Activated CD4-positive, CD25-positive, alpha-beta regulatory T cell (primary cell): ENCODE results near the gene NUDT9.
"Not testable (repeated sequence)": the region's sequence is repeated elsewhere in the genome, so short reads cannot be mapped to it uniquely, and the experiment has no call there.

Experiments
- DNase-seq, 4 experiments: peaks; one replicate each; lab custom pipeline; 2025; lab: John Stamatoyannopoulos, UW

Gene NUDT9

DNA sequence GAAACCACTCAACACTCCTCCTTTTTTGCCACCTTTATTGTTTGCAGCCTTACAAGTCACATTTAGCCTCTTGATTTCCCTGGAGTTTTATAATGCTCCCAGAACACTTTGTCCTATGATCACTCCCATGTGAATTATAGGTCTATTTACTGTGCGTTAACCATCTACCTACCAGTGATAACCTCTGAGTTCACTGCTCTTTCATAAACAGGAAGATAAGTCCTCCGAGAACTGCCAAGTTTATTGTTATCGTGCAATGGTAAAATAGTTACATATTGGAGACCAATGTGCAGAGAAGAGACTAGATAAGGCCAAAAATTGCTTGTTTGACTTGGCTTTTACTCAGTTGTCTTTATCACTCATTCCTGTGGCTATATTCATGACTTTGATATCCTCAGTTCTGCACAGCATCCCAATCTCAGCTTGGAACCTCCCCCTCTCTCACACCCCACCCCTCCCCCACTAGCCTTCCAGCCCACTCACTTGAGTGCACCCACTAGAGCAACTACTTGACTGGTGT, 12.9 kb upstream of the NUDT9 start:
- no peak for DNase-seq

DNA sequence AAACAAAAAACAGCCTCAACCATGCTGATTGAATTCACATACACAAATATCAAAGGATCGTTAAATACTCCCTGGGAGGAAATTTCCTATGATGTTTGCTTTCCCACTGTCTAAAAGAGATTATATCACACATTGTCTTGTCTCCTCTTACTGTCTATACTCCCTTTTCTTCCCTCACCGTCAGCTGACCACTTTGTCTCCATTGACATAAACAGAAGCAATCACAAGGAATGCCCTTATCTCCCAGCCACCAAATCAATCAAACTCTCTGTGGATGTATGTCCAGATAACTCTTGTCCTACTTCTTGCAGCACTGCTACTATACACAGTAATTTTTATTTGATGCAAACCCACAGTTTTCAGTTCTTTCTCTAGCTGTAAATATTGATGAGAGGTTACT, 12.2 kb upstream of the NUDT9 start:
- no peak for DNase-seq

DNA sequence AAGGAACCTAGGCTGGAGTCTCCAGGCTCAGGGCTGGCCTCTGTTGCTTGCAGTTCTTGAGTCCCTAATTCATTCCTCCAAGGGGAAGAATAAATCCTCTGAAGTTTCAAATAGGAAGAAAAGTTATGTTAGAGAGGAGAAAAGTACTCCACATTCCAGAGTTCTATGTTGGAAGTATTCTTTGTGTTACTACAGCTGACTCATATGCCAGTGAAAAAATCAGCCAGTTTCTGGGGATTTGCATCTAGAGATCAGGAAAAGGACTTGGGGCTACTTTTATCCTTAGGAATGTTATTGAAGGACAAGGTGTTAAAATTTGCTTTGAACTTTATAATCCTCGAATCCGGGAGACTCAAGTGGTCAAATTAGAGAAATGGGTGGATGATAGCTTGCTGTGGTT, 11.7 kb upstream of the NUDT9 start:
- no peak for DNase-seq

DNA sequence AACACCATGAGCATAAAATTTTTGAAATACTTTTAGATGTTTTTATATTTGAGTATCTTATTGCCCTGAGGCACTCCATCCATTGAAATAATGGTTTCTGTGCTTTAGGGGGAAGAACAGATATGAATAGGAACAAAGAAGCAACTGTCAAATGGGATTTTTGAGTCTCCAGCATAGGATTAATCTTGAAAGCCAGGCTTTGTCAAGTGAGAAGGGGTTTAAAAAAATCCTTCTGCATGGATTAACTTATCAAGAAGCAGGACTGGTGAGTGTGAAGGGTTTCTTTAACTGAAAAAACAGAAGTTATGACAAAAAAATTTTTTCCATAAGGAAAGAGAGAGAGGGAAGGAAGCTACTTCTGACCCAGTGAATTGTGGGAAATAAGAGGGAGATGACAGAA, 7.6 kb upstream of the NUDT9 start:
- DNase-seq: no peak

DNA sequence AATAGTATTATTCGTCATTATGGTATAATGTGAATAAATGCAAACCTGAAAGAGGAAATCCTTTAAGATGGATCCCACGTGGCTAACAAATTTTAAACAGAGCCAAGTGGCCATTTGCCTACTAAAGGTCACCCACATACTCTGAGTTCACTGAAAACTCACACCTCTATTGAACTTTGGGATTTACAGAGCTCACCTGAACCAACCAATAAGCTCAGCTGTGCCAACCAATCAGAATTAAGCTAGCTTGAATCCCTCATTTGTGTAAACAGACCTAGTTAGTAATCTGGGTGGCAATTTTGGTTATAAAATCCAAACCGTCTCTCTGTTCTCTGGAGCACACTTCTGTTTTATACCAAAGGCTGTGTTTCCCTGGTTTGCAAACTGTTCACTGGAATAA, 5.4 kb upstream of the NUDT9 start:
- DNase-seq: no peak

DNA sequence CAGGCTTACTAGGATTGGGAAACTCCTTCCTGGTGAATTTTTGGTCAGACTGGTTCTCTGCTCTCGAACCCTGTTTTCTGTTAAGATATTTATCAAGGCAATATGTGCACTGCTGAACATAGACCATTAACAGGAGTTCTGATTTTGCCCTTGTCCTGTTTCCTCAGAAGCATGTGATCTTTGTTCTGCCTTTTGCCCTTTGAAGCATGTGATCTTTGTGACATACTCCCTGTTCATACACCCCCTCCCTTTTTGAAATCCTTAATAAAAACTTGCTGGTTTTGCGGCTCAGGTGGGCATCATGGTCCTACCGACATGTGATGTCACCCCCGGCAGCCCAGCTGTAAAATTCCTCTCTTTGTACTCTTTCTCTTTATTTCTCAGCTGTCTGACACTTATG, 4.0 kb upstream of the NUDT9 start:
- DNase-seq: not testable (repeated sequence)

DNA sequence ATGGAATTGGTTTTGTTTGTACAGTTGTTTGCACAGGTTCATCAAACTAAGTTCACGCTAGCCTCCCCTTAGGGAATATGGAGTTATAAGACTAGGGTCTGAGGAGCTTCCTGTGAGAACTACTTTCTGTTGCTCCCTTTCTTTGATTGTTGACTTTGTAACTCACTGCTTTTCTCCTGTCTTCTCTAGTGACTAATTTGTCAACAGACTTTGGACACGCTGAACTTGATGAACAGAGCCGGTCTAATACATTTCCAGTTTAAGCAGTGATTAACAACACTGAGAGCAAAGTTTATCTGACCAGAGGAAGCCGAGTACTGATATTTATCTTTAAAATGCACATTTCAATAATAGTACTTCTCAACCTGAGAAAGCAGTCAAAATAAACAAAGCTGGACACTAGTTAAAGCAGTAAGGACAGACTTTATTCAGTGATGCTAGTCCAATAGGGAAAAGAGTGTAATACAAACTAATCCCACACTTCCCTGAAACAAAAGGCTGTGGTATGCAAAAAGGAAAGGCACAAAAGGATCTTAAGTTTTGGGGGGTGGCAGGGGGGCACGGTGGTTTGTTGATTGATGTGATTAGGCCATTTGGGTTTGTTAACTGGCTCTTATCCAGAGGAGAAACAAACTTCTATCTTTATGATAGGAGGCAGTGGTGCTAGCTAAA, 2.7 kb upstream of the NUDT9 start:
- no peak for DNase-seq

DNA sequence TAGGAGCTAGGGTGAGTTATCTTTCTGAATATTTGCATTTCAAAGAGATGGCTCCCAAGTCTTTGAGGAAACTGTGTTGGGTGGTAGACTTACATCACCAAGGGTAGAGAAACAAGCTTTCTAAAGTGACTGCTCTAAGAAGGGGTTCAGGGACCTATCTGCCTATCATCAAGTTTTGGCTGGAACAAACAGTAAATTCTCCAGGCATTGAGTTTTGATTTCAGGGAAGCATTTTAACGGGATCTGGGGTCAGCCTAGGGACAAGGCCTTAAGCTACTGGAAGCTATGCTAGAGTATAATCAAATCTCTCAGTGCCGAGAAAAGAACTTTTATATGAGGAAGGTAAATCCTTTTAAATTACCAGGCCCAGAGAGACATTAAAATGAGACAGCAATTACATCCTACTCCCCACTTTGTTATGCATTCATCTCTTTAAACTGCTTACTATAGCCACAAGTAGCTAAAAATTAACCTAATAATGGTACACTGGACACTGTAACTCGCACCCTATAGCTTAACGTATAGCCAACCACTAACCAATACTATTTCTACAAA, 2.0 kb upstream of the NUDT9 start:
- DNase-seq: no peak

DNA sequence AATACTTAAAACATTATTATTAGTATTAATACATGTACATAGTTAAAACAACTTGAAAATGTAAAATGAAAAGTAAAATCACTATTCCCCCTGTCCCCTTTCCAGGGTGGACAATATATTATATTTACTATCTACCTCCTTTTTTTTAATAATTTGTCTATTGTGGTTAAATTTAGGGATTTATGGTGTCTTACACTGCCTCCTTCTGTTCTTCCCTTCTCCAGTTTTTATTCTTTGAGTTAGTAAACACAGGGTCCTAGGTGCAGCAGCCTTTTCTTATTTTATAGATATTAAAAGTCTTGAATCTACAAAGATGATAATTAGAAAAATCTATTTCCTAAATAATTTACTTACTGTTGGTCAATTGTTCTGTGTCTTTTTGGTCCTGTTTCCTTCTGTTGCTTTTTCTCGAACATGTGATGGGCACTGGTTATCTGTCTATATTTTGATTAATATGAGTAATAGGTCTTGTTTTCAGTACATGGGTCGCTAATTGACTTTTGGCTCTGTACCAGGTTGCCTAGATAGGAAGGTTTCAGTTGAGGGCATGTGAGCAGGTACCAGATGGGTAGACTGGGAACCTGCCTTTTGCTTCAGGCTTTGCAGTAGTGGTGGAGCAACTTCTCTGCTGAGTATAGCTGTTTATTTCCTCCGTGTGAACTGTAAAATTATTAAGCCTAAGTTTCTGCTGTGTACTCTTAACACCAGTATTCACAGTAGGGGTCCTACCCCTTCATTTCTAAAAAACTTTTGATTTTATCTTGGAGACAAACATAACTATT, 1.1 kb downstream of the NUDT9 start:
- DNase-seq: no peak

DNA sequence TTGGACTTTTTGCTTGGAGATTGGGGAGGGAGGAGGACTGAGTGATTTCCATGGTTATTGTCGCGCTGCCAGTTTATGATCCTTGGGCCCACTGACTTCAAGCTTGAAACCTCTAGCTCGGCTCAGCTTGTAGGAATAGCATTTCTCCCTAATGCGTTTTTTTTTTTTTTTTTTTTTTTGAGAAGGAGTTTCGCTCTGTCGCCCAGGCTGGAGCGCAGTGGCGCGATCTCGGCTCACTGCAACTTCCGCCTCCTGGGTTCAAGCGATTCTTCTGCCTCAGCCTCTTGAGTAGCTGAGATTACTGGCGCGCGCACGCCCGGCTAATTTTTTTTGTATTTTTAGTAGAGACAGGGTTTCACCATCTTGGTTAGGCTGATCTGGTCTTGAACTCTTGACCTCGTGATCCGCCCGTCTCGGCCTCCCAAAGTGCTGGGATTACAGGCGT, 1.7 kb downstream of the NUDT9 start:
- not testable (repeated sequence) for DNase-seq

DNA sequence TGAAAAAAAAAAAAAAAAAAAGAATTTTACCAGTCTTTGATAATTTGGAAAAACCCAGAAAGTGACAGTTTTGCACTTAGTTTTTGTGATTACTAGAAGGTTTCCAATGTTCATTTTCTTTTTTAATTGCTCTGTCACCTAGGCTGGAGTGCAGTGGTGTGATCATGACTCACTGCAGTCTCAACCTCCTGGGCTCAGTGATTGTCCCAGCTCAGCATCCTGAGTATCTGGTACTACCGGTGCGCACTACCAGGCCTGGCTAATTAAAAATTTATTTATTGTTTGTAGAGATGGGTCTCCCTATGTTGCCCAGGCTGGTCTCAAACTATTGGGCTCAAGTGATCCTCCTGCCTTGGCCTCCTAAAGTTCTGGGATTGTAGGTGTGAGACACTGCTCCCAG, 3.3 kb downstream of the NUDT9 start:
- no peak for DNase-seq

DNA sequence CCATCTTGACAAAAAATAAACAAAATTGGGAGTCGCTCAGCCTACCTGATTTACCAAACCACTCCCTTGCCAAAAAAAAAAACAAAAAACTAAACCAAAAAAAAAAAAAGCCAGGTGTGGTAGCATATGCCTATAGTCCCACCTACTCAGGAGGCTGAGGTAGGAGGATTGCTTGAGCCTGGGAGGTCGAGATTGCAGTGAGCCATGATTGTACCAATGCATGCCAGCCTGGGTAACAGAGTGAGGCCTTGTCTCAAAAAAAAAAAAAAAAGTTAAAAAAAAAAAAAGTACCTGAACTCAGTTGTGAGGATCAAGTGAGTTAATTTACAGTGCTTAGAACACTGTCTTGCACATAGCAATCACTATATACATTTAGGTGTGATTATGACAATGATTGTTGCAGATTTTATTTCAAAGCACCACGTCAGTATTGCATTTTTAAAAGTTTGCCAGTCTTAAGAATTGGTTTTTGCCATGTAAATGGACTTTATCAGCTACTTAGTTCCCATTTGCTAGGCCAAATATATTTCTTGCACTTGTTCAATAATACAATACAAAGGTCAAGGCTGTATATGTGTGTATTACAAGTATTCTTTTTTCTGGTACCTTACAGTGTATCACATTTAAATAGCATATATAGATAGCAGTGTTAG, 4.6 kb downstream of the NUDT9 start:
- no peak for DNase-seq

DNA sequence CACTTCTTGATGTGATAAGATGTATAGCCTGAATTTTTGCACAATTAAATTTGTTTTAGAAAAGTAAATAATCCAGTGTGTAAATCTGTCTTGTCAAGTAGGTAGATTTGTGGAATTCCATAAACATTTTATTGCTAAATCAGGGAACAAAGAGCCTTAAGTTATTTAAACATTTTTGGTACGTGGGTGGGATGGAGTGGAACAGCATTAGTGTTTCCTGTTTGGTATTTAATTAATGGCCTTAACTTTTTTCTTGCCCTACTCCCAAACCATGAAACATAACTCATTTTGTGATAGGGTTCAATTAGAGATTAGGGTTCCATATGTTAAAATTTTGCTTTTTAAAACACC, 5.1 kb downstream of the NUDT9 start:
- DNase-seq: no peak

DNA sequence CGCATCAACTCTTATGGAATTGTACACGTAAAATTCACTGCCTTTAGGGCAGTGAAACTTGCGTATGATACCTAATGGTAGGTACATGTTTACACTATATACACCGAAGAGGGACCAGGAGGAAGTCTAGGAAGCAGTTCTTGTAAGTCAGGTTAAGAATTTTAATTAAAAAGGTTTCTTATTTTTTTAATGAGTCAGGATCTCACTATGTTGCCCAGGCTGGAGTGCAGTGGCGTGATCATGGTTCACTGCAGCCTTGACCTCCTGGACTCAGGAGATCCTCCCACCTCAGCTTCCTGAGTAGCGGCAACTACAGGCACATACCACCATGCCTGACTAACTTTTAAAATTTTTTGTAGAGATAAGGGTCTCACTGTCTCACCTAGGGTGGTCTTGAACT, 6.6 kb downstream of the NUDT9 start:
- no peak for DNase-seq

DNA sequence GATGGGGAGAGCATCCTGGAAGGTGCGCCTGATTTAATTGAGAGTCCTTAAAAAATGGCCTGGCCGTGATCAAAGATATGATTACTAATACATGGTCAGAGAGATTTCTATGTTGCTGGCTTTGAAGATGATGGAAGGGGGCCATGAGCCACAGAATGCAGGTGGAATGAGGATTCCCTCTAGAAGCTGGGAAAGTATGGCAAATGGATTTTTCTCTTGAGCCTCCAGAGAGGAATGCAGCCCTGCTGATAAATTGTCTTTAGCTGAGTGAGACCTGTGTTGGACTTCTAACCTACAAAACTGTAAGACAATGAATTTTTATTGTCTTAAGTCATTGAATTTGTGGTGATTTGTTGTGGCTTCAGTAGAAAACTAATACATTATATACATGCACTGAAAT, 7.7 kb downstream of the NUDT9 start:
- no peak for DNase-seq

DNA sequence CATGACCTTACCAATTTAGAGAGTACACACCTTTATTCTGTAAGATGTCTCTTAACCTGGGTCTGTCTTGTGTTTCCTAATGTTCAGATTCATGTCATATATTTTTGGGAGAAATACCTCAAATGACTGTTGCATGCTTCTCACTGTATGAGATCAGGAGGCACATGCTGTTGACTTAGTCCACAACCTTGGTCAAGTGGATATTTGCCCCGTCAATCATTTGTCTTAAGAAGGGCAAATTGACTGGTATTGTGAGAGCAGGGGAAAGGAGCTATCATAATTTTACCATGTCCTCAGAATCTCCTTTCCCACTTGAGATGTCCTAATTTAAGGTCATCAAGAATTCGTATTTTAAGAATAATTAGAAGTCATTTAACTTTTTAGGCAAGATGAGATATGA, 11.0 kb downstream of the NUDT9 start:
- DNase-seq: no peak

DNA sequence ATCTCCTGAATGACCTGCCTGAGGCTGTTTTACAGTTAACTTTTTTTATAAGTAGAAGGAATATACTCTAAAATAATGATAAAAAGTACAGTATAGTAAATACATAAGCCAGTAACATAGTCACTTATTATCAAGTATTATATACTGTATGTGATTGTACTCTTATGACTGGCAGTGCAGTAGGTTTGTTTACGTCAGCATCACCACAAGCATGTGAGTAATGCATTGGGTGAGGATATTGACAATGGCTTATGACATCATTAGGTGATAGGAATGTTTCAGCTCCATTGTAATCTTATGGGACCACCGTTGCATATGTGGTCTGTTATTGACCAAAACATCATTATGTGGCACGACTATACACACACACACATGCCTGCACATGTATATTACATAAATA, 20.5 kb downstream of the NUDT9 start:
- no peak for DNase-seq

DNA sequence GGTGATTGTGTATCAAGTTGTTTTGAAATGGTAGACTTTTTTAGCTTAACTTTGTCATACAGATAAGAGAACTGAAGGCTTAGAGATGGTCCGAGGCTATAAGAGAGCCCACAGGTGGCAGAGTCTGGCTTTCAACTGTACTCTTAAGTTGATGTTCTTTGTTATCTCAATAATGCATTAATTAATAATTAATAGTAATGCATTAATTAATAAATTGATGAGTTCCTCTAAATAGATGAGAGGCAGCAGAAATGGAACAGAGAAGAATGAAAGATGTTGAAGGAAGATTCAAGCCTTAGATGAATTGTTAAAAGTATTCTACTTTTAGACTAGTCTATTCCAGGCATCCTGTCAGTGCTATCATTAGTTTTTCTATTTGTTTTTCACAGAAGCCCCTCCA, 22.4 kb downstream of the NUDT9 start:
- no peak for DNase-seq

DNA sequence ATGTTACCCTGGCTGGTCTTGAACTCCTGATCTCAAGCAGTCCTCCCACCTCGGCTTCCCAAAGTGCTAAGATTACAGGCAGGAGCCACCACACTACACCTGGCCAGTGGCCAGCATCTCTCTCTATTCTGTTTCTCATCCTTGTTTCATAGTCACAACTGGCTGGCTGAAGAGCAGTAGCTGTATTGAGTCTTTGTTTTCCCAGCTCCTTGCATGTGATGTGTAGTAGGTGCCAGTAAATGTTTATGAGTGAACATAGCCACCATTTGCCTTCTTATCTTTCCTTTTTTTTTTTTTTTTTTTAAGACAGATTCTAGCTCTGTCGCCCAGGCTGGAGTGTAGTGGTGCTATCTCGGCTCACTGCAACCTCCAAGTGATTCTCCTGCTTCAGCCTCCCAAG, 23.6 kb downstream of the NUDT9 start:
- DNase-seq: no peak

DNA sequence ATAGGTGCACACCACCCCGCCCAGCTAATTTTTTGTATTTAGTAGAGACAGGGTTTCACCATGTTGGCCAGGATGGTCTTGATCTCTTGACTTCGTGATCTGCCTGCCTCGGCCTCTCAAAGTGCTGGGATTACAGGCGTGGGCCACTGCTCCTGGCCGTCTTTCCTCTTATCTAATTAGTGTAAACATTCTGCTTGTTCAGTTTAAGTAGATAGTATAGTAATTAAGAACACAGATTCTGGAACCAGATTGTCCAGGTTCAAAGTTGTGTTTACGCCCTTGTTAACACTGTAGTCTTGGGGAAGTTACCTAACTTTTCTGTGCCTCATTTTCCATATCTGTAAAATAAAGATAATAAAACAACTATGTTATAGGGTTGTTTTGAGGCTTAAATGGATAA, 24.0 kb downstream of the NUDT9 start:
- not testable (repeated sequence) for DNase-seq

DNA sequence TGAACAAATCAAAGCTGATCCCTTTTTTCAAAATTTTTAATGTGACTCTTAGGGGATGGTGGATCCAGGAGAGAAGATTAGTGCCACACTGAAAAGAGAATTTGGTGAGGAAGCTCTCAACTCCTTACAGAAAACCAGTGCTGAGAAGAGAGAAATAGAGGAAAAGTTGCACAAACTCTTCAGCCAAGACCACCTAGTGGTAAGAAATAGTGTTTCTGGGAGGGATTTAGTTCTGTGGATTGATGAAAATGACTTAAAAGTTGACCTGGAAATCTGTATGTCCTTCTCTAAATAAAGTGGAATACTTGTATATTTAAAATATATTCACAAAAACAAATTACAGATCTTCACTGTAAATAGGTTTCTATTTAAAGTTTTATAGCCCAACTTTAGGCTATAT, 29.2 kb downstream of the NUDT9 start:
- no peak for DNase-seq

DNA sequence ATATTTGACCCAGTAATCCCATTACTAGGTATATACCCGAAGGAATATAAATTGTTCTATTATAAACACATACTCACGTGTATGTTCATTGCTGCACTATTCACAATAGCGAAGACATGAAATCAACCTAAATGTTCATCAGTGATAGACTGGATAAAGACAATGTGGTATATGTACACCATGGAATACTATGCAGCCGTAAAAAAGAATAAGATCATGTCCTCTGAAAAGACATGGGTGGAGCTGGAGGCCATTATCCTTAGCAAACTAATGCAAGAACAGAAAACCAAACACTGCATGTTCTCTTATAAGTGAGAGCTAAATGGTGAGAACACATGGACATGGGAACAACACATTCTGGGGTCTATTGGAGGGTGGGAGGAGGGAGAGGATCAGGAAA, 36.5 kb downstream of the NUDT9 start:
- DNase-seq: no peak

DNA sequence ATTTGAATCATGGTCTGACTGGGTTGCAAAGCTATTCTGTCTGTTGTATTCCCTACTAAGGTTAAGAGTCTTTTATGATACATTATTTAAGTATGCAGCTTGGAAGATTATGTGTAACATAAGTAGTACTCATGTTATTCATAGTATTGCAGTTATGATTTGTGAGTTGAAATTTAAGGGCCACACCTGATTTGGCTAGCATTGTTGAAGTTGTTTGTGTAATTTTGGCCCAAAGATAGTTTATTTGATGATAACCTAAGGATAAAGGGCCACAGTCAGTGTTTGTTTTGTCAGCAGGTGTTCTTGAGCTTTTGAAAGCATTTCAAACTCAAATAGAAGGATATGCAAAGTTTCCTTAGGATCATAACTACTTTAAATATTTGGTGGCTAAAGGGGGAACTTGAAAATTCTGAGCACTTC, 38.9 kb downstream of the NUDT9 start:
- no peak for DNase-seq
